Measurements from ENCODE around the gene GLTP.

DNA sequence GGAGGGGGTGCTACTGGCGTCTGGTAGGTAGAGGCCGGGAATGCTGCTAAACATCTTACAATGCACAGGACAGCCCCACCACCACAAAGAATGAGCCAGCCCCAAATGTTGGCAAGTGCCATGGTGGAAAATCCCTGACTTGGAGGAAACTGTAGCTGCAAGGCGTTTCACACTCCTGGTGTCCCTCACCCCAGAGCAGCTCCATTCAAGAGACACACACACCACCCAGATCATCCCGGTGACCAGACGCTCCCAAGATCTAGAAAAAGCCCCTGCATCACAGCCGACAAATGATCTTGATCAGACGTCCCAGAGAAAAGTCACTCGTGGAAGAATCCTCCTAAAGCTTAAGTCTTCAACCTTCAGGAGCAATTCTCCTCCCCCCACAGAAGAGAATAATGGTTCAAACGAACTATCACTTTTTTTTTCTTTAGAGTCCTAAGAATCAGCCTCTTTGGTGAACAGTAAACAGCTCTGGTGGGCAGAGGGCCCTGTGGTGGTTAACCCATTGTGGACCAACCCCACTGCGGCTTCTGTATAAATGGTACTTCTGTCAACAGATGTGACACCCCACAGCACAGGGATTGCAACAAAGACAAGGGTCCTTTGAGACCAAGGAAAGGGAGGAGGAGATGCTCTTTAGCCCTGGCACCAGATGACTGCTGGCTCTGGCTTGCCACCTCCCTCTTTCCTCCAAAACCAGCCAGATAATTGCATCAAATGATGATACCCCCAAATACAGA, 2.7 kb downstream of the GLTP start:
- TF ChIP-seq, protein P1, sequence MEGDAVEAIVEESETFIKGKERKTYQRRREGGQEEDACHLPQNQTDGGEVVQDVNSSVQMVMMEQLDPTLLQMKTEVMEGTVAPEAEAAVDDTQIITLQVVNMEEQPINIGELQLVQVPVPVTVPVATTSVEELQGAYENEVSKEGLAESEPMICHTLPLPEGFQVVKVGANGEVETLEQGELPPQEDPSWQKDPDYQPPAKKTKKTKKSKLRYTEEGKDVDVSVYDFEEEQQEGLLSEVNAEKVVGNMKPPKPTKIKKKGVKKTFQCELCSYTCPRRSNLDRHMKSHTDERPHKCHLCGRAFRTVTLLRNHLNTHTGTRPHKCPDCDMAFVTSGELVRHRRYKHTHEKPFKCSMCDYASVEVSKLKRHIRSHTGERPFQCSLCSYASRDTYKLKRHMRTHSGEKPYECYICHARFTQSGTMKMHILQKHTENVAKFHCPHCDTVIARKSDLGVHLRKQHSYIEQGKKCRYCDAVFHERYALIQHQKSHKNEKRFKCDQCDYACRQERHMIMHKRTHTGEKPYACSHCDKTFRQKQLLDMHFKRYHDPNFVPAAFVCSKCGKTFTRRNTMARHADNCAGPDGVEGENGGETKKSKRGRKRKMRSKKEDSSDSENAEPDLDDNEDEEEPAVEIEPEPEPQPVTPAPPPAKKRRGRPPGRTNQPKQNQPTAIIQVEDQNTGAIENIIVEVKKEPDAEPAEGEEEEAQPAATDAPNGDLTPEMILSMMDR (IDR thresholded peaks at IDR 0.05): no peak
- TF ChIP-seq POLR2A (IDR thresholded peaks at IDR 0.05): no peak
- TF ChIP-seq POLR2AphosphoS5 (IDR thresholded peaks at IDR 0.05): no peak
